ENCODE results near the gene SLC4A9. TPM values are rescaled to one million over a fixed set of nuclear protein-coding genes. Genes with fewer than 3 reads are reported as not detected.

Gene SLC4A9
- polyA plus RNA-seq, 3 donors: 0.28 TPM; not detected in 2

- Histone ChIP-seq H4K20me1 (ENCODE audit: insufficient read depth, low read length) (no peaks in the 10 kb centered on the region), H3K36me3 (replicated peaks in 1 of 2; ENCODE audit: control insufficient read depth in 1 of 2, insufficient read depth in 2 of 2, low read length in 2 of 2) (peaks cover 8 to 13% of the 10 kb centered on the region in 2 donors), H3K9ac (ENCODE audit: insufficient read depth, low read length, poor library complexity, severe bottlenecking) (no peak overlapping the region), H3K79me2 (ENCODE audit: insufficient read depth, low read length) (no peaks in the 10 kb centered on the region), H3K27me3 (ENCODE audit: control insufficient read depth in 2 of 2, insufficient read depth in 2 of 2, low read length in 2 of 2) (no peaks in the 10 kb centered on the region), H3K27ac (ENCODE audit: low read depth in 1 of 2, low read length in 2 of 2) (no peak overlapping the region), H3K4me3 (replicated peaks in 1 of 3; ENCODE audit: low read depth in 2 of 3, low read length in 3 of 3) (no peak overlapping the region), H3K4me2 (replicated peaks; ENCODE audit: extremely low read depth, low read length, poor library complexity, severe bottlenecking) (no peak overlapping the region), H3K4me1 (ENCODE audit: control insufficient read depth in 1 of 2, insufficient read depth in 2 of 2, low read length in 2 of 2) (peaks cover 25% of the 10 kb centered on the region in 2 donors), H2AFZ (ENCODE audit: insufficient read depth, low read depth, low read length, poor library complexity, severe bottlenecking) (no peak overlapping the region), H3K9me3 (replicated peaks in 1 of 2; ENCODE audit: control insufficient read depth in 1 of 2, insufficient read depth in 1 of 2, low read length in 2 of 2) (no peaks in the 10 kb centered on the region)
- Mint-ChIP-seq H3K36me3 (peaks cover 17 to 20% of the 10 kb centered on the region in 2 donors), H3K27me3 (ENCODE audit: low read depth in 3 of 3) (peaks cover 0 to 2% (median 1%) of the 10 kb centered on the region in 3 donors), H3K4me3 (no peak overlapping the region), H3K4me1 (peaks cover 35% of the 10 kb centered on the region), H3K27ac (peak overlapping the region in 2 of 7 donors; percentile 48 to 57), H3K9me3 (peaks cover 0 to 2% (median 0%) of the 10 kb centered on the region in 7 donors)
- intact Hi-C loops (cut with micrococcal nuclease): no loop called here
- WGBS (ENCODE audit: insufficient coverage): 100% methylated on average over 2 of the region's 8 CpGs
- TF ChIP-seq CTCF (IDR thresholded peaks at IDR 0.05): no peak
- DNase-seq: no peak
Measured at GRCh38 chr5:140328036-140328764, 31.8 kb upstream of the SLC4A9 start.

GRCh38 chr5:140329739-140330481 is 30.1 kb upstream of the SLC4A9 start:
- Mint-ChIP-seq H3K36me3 (peaks cover 33 to 35% of the 10 kb centered on the region in 2 donors), H3K9me3 (peaks cover 0 to 2% (median 0%) of the 10 kb centered on the region in 7 donors), H3K27ac (no peak overlapping the region), H3K4me3 (no peak overlapping the region), H3K4me1 (peaks cover 22% of the 10 kb centered on the region), H3K27me3 (ENCODE audit: low read depth in 3 of 3) (peaks cover 0 to 2% (median 2%) of the 10 kb centered on the region in 3 donors)
- H3K4me3 ChIP-seq (replicated peaks in 1 of 3; ENCODE audit: low read depth in 2 of 3, low read length in 3 of 3): no peak overlapping the region
- no peaks in the 10 kb centered on the region for H3K9me3 ChIP-seq (replicated peaks in 1 of 2; ENCODE audit: control insufficient read depth in 1 of 2, insufficient read depth in 1 of 2, low read length in 2 of 2)
- no peak overlapping the region for H3K4me2 ChIP-seq (replicated peaks; ENCODE audit: extremely low read depth, low read length, poor library complexity, severe bottlenecking)
- no peak overlapping the region for H2AFZ ChIP-seq (ENCODE audit: insufficient read depth, low read depth, low read length, poor library complexity, severe bottlenecking)
- no peak for TF ChIP-seq CTCF (IDR thresholded peaks at IDR 0.05)
- H3K9ac ChIP-seq (ENCODE audit: insufficient read depth, low read length, poor library complexity, severe bottlenecking): no peak overlapping the region
- peaks cover 7% of the 10 kb centered on the region for H4K20me1 ChIP-seq (ENCODE audit: insufficient read depth, low read length)
- H3K4me1 ChIP-seq (ENCODE audit: control insufficient read depth in 1 of 2, insufficient read depth in 2 of 2, low read length in 2 of 2): peaks cover 8% of the 10 kb centered on the region in 2 donors
- H3K79me2 ChIP-seq (ENCODE audit: insufficient read depth, low read length): no peaks in the 10 kb centered on the region
- WGBS (ENCODE audit: insufficient coverage): 100% methylated on average over 1 of the region's 5 CpGs
- H3K27me3 ChIP-seq (ENCODE audit: control insufficient read depth in 2 of 2, insufficient read depth in 2 of 2, low read length in 2 of 2): no peaks in the 10 kb centered on the region
- intact Hi-C loops (cut with micrococcal nuclease): no loop called here
- peaks cover 21 to 30% of the 10 kb centered on the region in 2 donors for H3K36me3 ChIP-seq (replicated peaks in 1 of 2; ENCODE audit: control insufficient read depth in 1 of 2, insufficient read depth in 2 of 2, low read length in 2 of 2)
- DNase-seq: no peak
- H3K27ac ChIP-seq (ENCODE audit: low read depth in 1 of 2, low read length in 2 of 2): no peak overlapping the region

Measured in CD14-positive monocyte (primary cell).